MM.1S (cell line): Measurements from ENCODE around the gene IDI2.

Experiments used
- EZH2 ChIP-seq: fragments of 300-600 bp; sonication (generic); optimal IDR thresholded peaks from 2 replicates; pipeline ENCODE3; 2017; ENCODE audit warnings: low read depth, mild to moderate bottlenecking, antibody characterized with exemption, low read length, mixed read lengths
- EZH2phosphoT487 ChIP-seq: fragments of 300-600 bp; sonication (generic); IDR thresholded peaks from 2 replicates; pipeline ENCODE4 v1.6.1; 2018; ENCODE audit warnings: antibody characterized with exemption, low read length
- TF ChIP-seq, protein P1 (sequence below): fragments of 300-600 bp; sonication (generic); IDR thresholded peaks from 2 replicates; pipeline ENCODE4 v1.5.1; 2016; ENCODE audit warnings: antibody characterized with exemption, low read length, mixed read lengths

DNA sequence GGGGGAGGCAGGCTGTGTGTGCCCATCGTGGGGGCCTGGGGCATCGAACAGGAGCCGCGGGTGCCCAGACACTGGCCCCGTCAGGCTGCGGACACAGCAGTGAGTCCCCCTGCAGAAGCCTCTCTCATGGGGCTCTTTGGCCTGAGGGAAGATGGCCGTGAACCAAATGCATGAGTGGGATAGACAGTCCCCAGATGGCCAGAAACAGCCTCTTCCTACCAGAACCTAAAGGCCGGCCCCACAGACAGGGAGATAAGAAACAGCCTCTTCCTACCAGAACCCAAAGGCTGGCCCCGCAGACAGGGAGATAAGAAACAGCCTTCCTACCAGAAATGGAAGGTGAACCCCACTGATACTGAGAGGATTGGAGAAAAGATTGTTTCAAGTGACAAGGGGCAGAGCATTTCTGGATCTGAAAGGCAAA is 16.6 kb downstream of the IDI2 start:
- TF ChIP-seq, protein P1, sequence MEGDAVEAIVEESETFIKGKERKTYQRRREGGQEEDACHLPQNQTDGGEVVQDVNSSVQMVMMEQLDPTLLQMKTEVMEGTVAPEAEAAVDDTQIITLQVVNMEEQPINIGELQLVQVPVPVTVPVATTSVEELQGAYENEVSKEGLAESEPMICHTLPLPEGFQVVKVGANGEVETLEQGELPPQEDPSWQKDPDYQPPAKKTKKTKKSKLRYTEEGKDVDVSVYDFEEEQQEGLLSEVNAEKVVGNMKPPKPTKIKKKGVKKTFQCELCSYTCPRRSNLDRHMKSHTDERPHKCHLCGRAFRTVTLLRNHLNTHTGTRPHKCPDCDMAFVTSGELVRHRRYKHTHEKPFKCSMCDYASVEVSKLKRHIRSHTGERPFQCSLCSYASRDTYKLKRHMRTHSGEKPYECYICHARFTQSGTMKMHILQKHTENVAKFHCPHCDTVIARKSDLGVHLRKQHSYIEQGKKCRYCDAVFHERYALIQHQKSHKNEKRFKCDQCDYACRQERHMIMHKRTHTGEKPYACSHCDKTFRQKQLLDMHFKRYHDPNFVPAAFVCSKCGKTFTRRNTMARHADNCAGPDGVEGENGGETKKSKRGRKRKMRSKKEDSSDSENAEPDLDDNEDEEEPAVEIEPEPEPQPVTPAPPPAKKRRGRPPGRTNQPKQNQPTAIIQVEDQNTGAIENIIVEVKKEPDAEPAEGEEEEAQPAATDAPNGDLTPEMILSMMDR = no peak
- no peak for TF ChIP-seq EZH2
- no peak for TF ChIP-seq EZH2phosphoT487
